ENCODE measurements around the gene AK9.

AK9 gene

GRCh38 chr6:109493865-109494264, 197.1 kb downstream of the AK9 start:
- Histone ChIP-seq H2AFZ (no peak overlapping the region), H3K4me2 (ENCODE audit: low read length) (no peak overlapping the region), H3K27ac (no peak overlapping the region), H3K27me3 (ENCODE audit: control insufficient read depth, insufficient read depth, low read length) (no peaks in the 10 kb centered on the region), H3K36me3 (ENCODE audit: control insufficient read depth, insufficient read depth, low read length) (no peaks in the 10 kb centered on the region), H3K4me1 (peaks cover 21% of the 10 kb centered on the region), H3K9me3 (ENCODE audit: control insufficient read depth, low read length) (no peaks in the 10 kb centered on the region), H3K4me3 (ENCODE audit: low read depth, low read length) (no peak overlapping the region), H3K9ac (no peak overlapping the region), H3K79me2 (no peaks in the 10 kb centered on the region)
- TF ChIP-seq CTCF (IDR thresholded peaks at IDR 0.05) = no peak

- no peaks in the 10 kb centered on the region for H3K9me3 ChIP-seq (ENCODE audit: control insufficient read depth, low read length)
- H3K79me2 ChIP-seq = no peaks in the 10 kb centered on the region
- no peak for TF ChIP-seq CTCF (IDR thresholded peaks at IDR 0.05)
- peak overlapping the region; percentile 29 for H3K4me3 ChIP-seq (ENCODE audit: low read depth, low read length)
- no peaks in the 10 kb centered on the region for H3K27me3 ChIP-seq (ENCODE audit: control insufficient read depth, insufficient read depth, low read length)
- H3K4me2 ChIP-seq (ENCODE audit: low read length) = peak overlapping the region; percentile 46
- H3K27ac ChIP-seq = peak overlapping the region; percentile 65
- H3K4me1 ChIP-seq = peaks cover 19% of the 10 kb centered on the region
- no peaks in the 10 kb centered on the region for H3K36me3 ChIP-seq (ENCODE audit: control insufficient read depth, insufficient read depth, low read length)
- H3K9ac ChIP-seq = no peak overlapping the region
- H2AFZ ChIP-seq = peak overlapping the region; percentile 69
These were observed 199.6 kb downstream of the AK9 start for GRCh38 chr6:109491207-109491938.

GRCh38 chr6:109490713-109491112, 200.3 kb downstream of the AK9 start:
- H3K4me3 ChIP-seq (ENCODE audit: low read depth, low read length) = no peak overlapping the region
- H3K27ac ChIP-seq = peak overlapping the region; percentile 65
- peaks cover 19% of the 10 kb centered on the region for H3K4me1 ChIP-seq
- no peaks in the 10 kb centered on the region for H3K9me3 ChIP-seq (ENCODE audit: control insufficient read depth, low read length)
- H3K9ac ChIP-seq = no peak overlapping the region
- no peaks in the 10 kb centered on the region for H3K79me2 ChIP-seq
- H2AFZ ChIP-seq = peak overlapping the region; percentile 69
- TF ChIP-seq CTCF (IDR thresholded peaks at IDR 0.05) = no peak
- H3K36me3 ChIP-seq (ENCODE audit: control insufficient read depth, insufficient read depth, low read length) = no peaks in the 10 kb centered on the region
- H3K27me3 ChIP-seq (ENCODE audit: control insufficient read depth, insufficient read depth, low read length) = no peaks in the 10 kb centered on the region
- H3K4me2 ChIP-seq (ENCODE audit: low read length) = no peak overlapping the region

GRCh38 chr6:109488001-109488400, 203.0 kb downstream of the AK9 start:
- H3K27me3 ChIP-seq (ENCODE audit: control insufficient read depth, insufficient read depth, low read length) = no peaks in the 10 kb centered on the region
- peaks cover 19% of the 10 kb centered on the region for H3K4me1 ChIP-seq
- no peak overlapping the region for H3K9ac ChIP-seq
- H3K4me2 ChIP-seq (ENCODE audit: low read length) = no peak overlapping the region
- no peaks in the 10 kb centered on the region for H3K9me3 ChIP-seq (ENCODE audit: control insufficient read depth, low read length)
- no peak overlapping the region for H2AFZ ChIP-seq
- H3K36me3 ChIP-seq (ENCODE audit: control insufficient read depth, insufficient read depth, low read length) = no peaks in the 10 kb centered on the region
- H3K79me2 ChIP-seq = no peaks in the 10 kb centered on the region
- TF ChIP-seq CTCF (IDR thresholded peaks at IDR 0.05) = no peak
- H3K27ac ChIP-seq = no peak overlapping the region
- H3K4me3 ChIP-seq (ENCODE audit: low read depth, low read length) = no peak overlapping the region

GRCh38 chr6:109486068-109486467, 204.9 kb downstream of the AK9 start:
- Histone ChIP-seq H3K4me3 (ENCODE audit: low read depth, low read length) (no peak overlapping the region), H3K36me3 (ENCODE audit: control insufficient read depth, insufficient read depth, low read length) (no peaks in the 10 kb centered on the region), H3K27me3 (ENCODE audit: control insufficient read depth, insufficient read depth, low read length) (no peaks in the 10 kb centered on the region), H3K9ac (no peak overlapping the region), H2AFZ (no peak overlapping the region), H3K27ac (no peak overlapping the region), H3K4me1 (peaks cover 18% of the 10 kb centered on the region), H3K4me2 (ENCODE audit: low read length) (no peak overlapping the region), H3K9me3 (ENCODE audit: control insufficient read depth, low read length) (no peaks in the 10 kb centered on the region), H3K79me2 (peaks cover 13% of the 10 kb centered on the region)
- no peak for TF ChIP-seq CTCF (IDR thresholded peaks at IDR 0.05)
